Subcutaneous abdominal adipose tissue (tissue), 5 donors: Measurements from ENCODE around the gene UBE2J1.
A peak's percentile ranks its signal among the peaks of the same experiment; 100 is the strongest.
"Not testable (repeated sequence)": the region's sequence is repeated elsewhere in the genome, so short reads cannot be mapped to it uniquely, and the experiment has no call there.

Experiments used
- H3K27ac ChIP-seq: one replicate; pipeline ENCODE4 v1.7.0; 2013; ENCODE audit warnings: low read depth, mild to moderate bottlenecking, inconsistent platforms, low read length, moderate library complexity
- H3K27me3 ChIP-seq, 5 donors: one replicate each; pipeline ENCODE4 v1.7.0; 2013; ENCODE audit warnings: low read length in 5 of 5, inconsistent platforms in 1 of 5; ENCODE audit not compliant: control insufficient read depth in 5 of 5, insufficient read depth in 4 of 5
- H3K36me3 ChIP-seq, 5 donors: one replicate each; pipeline ENCODE4 v1.7.0; 2013; ENCODE audit warnings: low read length in 5 of 5; ENCODE audit not compliant: control insufficient read depth in 5 of 5, insufficient read depth in 5 of 5
- H3K4me1 ChIP-seq, 5 donors: one replicate each; pipeline ENCODE4 v1.7.0; 2013; ENCODE audit warnings: low read length in 5 of 5, mild to moderate bottlenecking in 3 of 5, moderate library complexity in 1 of 5; ENCODE audit not compliant: control insufficient read depth in 5 of 5, insufficient read depth in 5 of 5
- H3K4me3 ChIP-seq, 5 donors: one replicate each; pipeline ENCODE4 v1.7.0; 2013; ENCODE audit warnings: low read length in 5 of 5, low read depth in 1 of 5
- H3K9ac ChIP-seq, 5 donors: one replicate each; pipeline ENCODE4 v1.7.0; 2013; ENCODE audit warnings: low read length in 5 of 5, mild to moderate bottlenecking in 4 of 5, moderate library complexity in 3 of 5
- H3K9me3 ChIP-seq, 5 donors: one replicate each; pipeline ENCODE4 v1.7.0; 2013; ENCODE audit warnings: low read length in 5 of 5; ENCODE audit not compliant: control insufficient read depth in 5 of 5
- donor health status: healthy.
- donor health status: healthy.
- donor health status: healthy.
- donor health status: healthy.
- donor health status: healthy.

Gene UBE2J1, protein sequence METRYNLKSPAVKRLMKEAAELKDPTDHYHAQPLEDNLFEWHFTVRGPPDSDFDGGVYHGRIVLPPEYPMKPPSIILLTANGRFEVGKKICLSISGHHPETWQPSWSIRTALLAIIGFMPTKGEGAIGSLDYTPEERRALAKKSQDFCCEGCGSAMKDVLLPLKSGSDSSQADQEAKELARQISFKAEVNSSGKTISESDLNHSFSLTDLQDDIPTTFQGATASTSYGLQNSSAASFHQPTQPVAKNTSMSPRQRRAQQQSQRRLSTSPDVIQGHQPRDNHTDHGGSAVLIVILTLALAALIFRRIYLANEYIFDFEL

GRCh38 chr6:89352278-89353117 is at the start of gene UBE2J1:
TSS of gene UBE2J1 (minus strand) at chr6:89352722. CDS start at chr6:89352569, 153 bp downstream.
- peak within 1 kb of the TSS; percentile 84 to 98 (median 92) for H3K4me3 ChIP-seq
- H3K36me3 ChIP-seq, result no peaks in the 10 kb centered on the region
- H3K4me1 ChIP-seq, result peaks cover 4 to 49% (median 39%) of the 10 kb centered on the region in 5 donors
- H3K9ac ChIP-seq, result peak within 1 kb of the TSS; percentile 91 to 98 (median 95)
- no peaks in the 10 kb centered on the region for H3K27me3 ChIP-seq
- no peaks in the 10 kb centered on the region for H3K9me3 ChIP-seq
- H3K27ac ChIP-seq, result peak within 1 kb of the TSS; percentile 88

- Histone ChIP-seq H3K4me3 (no peak overlapping the region), H3K27ac (no peak overlapping the region), H3K9me3 (no peaks in the 10 kb centered on the region), H3K36me3 (no peaks in the 10 kb centered on the region), H3K9ac (peak overlapping the region in 1 of 5 donors; percentile 14), H3K27me3 (no peaks in the 10 kb centered on the region), H3K4me1 (peaks cover 0 to 10% (median 6%) of the 10 kb centered on the region in 5 donors)
Measured at GRCh38 chr6:89400912-89401399, 48.4 kb upstream of the UBE2J1 start.

- Histone ChIP-seq H3K9me3 (no peaks in the 10 kb centered on the region), H3K4me3 (no peak overlapping the region), H3K4me1 (peaks cover 0 to 10% (median 6%) of the 10 kb centered on the region in 5 donors), H3K9ac (no peak overlapping the region), H3K27ac (no peak overlapping the region), H3K27me3 (no peaks in the 10 kb centered on the region), H3K36me3 (no peaks in the 10 kb centered on the region)
Measured at GRCh38 chr6:89400050-89400449, 47.5 kb upstream of the UBE2J1 start.

GRCh38 chr6:89398762-89399525 is 46.4 kb upstream of the UBE2J1 start:
- H3K4me3 ChIP-seq, result no peak overlapping the region
- H3K36me3 ChIP-seq, result no peaks in the 10 kb centered on the region
- peaks cover 0 to 10% (median 6%) of the 10 kb centered on the region in 5 donors for H3K4me1 ChIP-seq
- H3K27ac ChIP-seq, result no peak overlapping the region
- H3K9me3 ChIP-seq, result no peaks in the 10 kb centered on the region
- no peak overlapping the region for H3K9ac ChIP-seq
- H3K27me3 ChIP-seq, result no peaks in the 10 kb centered on the region

DNA sequence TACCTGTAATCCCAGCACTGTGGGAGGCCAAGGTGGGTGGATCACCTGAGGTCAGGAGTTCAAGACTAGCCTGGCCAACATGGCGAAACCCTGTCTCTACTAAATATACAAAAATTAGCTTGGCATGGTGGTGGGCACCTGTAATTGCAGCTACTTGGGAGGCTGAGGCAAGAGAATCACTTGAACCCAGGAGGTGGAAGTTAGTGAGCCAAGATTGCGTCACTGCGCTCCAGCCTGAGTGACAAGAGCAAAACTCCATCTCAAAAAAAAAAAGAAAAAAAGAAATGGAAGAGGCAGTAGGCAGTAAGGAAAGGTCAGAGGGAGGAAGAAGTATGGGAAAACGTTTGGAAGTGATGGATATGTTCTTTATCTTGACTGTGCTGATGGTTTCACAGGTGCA is 45.4 kb upstream of the UBE2J1 start:
- not testable (repeated sequence) for H3K9me3 ChIP-seq, H3K9ac ChIP-seq, H3K36me3 ChIP-seq, H3K27ac ChIP-seq, H3K27me3 ChIP-seq, H3K4me3 ChIP-seq
- peaks cover 0 to 10% (median 6%) of the 10 kb centered on the region in 5 donors for H3K4me1 ChIP-seq

GRCh38 chr6:89393659-89394058 is 41.1 kb upstream of the UBE2J1 start:
- no peak overlapping the region for H3K4me3 ChIP-seq
- H3K4me1 ChIP-seq, result no peaks in the 10 kb centered on the region
- peaks cover 0 to 6% (median 2%) of the 10 kb centered on the region in 5 donors for H3K9me3 ChIP-seq
- no peak overlapping the region for H3K27ac ChIP-seq
- no peak overlapping the region for H3K9ac ChIP-seq
- H3K27me3 ChIP-seq, result no peaks in the 10 kb centered on the region
- H3K36me3 ChIP-seq, result no peaks in the 10 kb centered on the region

DNA sequence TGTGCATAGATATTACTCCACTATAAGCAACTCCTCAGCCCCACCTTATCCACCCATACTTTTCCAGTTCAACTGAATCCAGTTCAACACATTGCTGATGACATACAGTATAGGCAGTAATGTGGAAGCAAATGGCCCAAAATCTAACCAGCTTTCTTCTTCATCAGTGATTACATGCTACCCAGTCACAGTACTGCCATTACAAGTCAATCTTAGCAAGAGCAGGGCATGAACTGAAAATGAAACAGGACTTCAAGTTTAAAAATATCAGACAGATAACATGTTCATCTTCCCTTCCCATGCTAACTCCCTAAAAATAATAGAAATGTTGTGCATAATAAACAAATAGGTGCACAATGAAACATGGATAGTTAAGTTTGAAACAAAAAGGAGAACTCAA is 40.3 kb upstream of the UBE2J1 start:
- Histone ChIP-seq H3K4me3 (no peak overlapping the region), H3K4me1 (no peaks in the 10 kb centered on the region), H3K27ac (no peak overlapping the region), H3K36me3 (no peaks in the 10 kb centered on the region), H3K9me3 (peaks cover 0 to 6% (median 2%) of the 10 kb centered on the region in 5 donors), H3K27me3 (no peaks in the 10 kb centered on the region), H3K9ac (no peak overlapping the region)

GRCh38 chr6:89388846-89389245 is 36.3 kb upstream of the UBE2J1 start:
- Histone ChIP-seq H3K27ac (no peak overlapping the region), H3K4me1 (no peaks in the 10 kb centered on the region), H3K9ac (no peak overlapping the region), H3K27me3 (no peaks in the 10 kb centered on the region), H3K4me3 (no peak overlapping the region), H3K36me3 (peaks cover 0 to 4% (median 0%) of the 10 kb centered on the region in 5 donors), H3K9me3 (peaks cover 0 to 6% (median 2%) of the 10 kb centered on the region in 5 donors)

DNA sequence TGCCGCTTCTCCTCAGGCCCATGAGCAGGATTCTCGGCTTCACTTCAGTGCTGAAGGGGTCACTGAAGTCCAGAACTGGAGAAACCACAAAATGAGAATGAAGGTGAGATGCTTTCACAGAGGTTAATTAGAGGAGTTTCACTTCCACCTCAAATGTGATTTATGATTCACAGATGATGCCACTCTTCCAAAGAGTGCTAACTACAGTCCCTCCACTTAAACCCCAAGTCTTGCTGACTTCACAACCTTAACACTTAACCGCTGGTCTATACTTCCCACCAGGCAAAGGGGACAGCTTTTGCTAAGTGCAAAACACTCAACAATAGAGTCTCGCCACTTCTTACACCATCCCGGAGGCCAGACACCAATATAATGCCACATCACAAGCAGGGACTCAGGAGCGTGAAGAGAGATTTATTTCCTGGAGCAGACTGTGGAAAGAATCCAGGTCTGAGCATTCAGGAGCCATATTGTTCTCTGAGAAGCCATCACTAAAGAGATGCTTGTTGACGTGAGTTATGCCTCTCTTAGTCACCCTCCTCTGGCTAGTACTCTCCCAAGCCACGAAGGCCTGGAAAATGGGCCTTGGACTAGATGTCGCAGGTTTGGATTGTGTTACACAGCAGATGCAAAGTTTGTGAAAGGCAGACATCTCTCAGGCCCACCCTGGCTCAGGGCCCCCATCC is 35.1 kb upstream of the UBE2J1 start:
- no peaks in the 10 kb centered on the region for H3K9me3 ChIP-seq
- H3K9ac ChIP-seq, result no peak overlapping the region
- H3K36me3 ChIP-seq, result peaks cover 0 to 4% (median 0%) of the 10 kb centered on the region in 5 donors
- H3K27me3 ChIP-seq, result no peaks in the 10 kb centered on the region
- H3K4me1 ChIP-seq, result no peaks in the 10 kb centered on the region
- H3K4me3 ChIP-seq, result no peak overlapping the region
- no peak overlapping the region for H3K27ac ChIP-seq
